ENCODE data around the gene HOXA4.

Gene HOXA4

GRCh38 chr7:27106181-27106900 lies 24.2 kb downstream of the HOXA4 start:
- no peak for TF ChIP-seq CTCF (IDR thresholded peaks at IDR 0.05; ENCODE audit: control extremely low read depth, extremely low read depth, low read depth, missing control alignments)
- POLR2A ChIA-PET = no interaction called here
- CTCF ChIA-PET = interaction anchor here (0.9 to 1.7 kb wide), 3 partner anchors 9 to 23 kb away, joined by 3 to 8 read pairs (median 3); partner anchors contain the start of gene HOXA1
- DNase-seq (ENCODE audit: extremely low spot score) = no peak

- POLR2A ChIA-PET = no interaction called here
Observed at GRCh38 chr7:27105301-27106031, 25.1 kb downstream of the HOXA4 start.

DNA sequence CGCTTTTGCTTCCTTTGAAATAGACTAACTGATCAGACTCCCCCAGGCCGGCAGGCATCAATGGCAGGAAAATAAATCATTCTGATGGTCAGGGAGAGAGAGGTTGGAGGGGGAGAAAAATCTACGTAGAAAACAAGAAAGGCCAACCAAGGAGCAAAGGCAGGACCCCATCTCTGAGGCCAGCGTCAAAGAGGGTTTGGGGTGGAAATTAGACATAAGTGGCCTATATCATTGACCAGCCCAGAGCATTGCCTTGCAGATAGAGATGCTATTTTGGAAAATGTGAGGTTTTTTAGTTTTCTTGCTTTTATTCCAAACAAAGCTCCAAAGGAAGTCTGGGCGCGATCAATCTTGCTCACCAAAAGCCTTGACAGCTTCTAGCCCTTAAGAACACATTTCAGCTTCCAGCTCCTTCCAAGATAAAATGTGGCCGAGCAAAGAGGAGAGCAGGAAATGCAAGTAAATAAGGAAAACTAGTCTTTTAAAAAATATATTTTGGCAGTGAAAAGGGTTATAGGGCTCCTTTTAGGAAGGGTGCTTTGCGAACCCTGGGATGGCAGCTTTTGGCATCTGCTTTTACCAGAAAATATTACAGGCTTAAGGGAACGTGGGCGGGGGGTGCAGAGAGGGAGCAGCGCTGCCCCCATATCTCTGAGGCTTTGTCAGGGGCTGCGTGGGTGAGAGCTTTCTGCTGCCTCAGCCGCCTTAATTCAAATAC lies 26.1 kb downstream of the HOXA4 start:
- ChIA-PET CTCF (no interaction called here), POLR2A (no interaction called here)
- DNase-seq (ENCODE audit: extremely low spot score) = no peak
- no peak for TF ChIP-seq CTCF (IDR thresholded peaks at IDR 0.05; ENCODE audit: control extremely low read depth, extremely low read depth, low read depth, missing control alignments)

More at GRCh38 chr7:27105301-27106031, 25.1 kb downstream of the HOXA4 start:
- DNase-seq (ENCODE audit: extremely low spot score) = no peak
- CTCF ChIA-PET = interaction anchor here (0.9 to 1.7 kb wide), 3 partner anchors 8 to 22 kb away, joined by 3 to 8 read pairs (median 3); partner anchors contain the start of gene HOXA1
- no peak for TF ChIP-seq CTCF (IDR thresholded peaks at IDR 0.05; ENCODE audit: control extremely low read depth, extremely low read depth, low read depth, missing control alignments)

DNA sequence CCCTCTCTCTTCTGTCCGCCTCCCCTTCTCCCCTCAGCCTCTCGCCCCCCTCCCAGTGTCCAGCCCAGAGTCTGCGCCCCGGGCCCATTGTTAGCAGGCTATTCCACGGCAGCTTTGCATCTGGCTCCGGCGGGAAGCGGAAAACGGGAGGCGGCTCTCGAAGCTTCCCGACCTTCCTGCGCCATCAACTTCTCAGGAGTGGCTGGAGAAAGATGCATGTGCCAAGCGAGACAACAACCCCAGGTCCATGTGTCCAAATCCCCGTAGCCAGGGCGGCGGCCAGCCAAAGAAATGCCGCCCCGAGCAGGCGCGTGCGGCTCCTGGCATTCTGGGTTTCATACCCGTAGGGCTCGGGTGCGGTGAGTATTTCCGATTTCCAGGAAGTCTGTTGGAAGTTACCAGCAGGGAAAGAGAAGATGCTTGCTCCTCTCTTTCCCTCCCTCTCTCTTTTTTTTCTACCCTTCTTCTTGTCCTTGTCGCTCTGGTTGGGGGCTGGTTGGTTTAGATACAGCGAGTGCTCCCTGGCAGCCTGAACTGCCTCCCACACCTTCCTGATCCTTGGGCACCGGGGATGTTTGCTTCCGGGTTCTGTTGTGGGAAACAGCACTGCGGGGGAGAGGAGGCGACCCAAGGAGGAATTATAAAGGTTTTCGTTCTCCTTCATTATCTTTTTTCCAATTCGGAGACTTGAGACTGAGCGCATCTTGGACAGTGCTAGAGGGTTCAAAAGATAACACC lies 26.9 kb downstream of the HOXA4 start:
- no peak for TF ChIP-seq CTCF (IDR thresholded peaks at IDR 0.05; ENCODE audit: control extremely low read depth, extremely low read depth, low read depth, missing control alignments)
- DNase-seq (ENCODE audit: extremely low spot score) = no peak
- ChIA-PET CTCF (no interaction called here), POLR2A (no interaction called here)

DNA sequence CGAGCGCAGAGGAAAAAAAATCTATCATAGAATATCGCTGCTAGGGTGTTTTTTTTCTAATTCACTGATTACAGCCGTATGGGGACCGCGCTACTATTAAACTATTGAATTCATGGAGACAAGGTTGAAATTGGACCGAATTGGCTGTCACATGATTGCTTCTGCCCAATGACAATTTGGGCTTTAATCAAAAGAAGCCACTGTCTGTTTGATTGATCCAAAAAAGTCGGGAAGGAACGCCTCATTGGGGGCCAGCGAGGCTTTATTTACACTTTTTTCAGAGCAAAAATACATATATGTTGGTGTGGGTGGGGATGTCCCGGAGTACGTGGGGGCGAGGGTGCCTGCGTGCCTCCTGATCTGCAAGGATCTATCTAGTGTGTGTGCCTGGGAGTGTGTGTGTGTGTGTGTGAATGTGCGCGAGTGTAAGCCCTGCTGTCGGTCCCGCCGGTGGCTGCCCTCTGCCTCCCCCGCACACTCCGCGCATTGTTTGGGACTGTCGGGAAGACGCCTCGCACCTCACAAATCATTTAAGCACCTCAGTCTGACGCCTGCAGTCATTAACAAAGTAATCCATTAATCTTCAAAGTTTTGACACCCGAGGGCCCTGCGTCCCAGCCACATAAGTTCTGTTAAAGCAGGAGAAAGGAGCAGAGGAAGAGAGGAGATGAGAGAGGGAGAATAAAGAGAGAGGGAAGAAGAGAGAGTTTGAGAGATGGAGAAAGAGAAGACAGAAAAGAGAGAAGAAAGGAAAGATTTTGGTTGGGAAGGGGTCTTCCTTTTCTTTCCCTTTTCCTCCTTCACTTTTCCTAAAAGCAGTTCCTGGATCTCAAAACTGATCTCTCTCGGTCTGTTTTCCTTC lies 27.7 kb downstream of the HOXA4 start, which contains the start of gene HOXA2:
Gene HOXA2, minus strand, starts transcription at position 103 of the 862 bp plus-strand sequence. CDS start 183 bp downstream, outside the sequence.
- TF ChIP-seq CTCF (IDR thresholded peaks at IDR 0.05; ENCODE audit: control extremely low read depth, extremely low read depth, low read depth, missing control alignments) = no peak
- DNase-seq (ENCODE audit: extremely low spot score) = no peak
- CTCF ChIA-PET = no interaction called here
- POLR2A ChIA-PET = no interaction called here
